H1 (cell line): Measurements from ENCODE around the gene LDLRAD3. TPM values are rescaled to one million over a fixed set of nuclear protein-coding genes. Genes with fewer than 3 reads are reported as not detected.

Experiments
- CTCF ChIA-PET: fragments of 300-600 bp; sonication (Branson Sonifier 250); formaldehyde crosslinking; loops from one replicate; lab custom pipeline; 2021; ENCODE audit not compliant: partially characterized antibody; lab: Charles Lee
- POLR2A ChIA-PET: fragments of 300-600 bp; sonication (Branson Sonifier 250); formaldehyde crosslinking; loops from one replicate; lab custom pipeline; 2021; ENCODE audit warnings: inconsistent platforms; ENCODE audit not compliant: partially characterized antibody; lab: Charles Lee
- DNase-seq, 2 experiments: peaks; one replicate each; pipeline versions ENCODE4 v3.0.0 to v3.0.0-alpha.2; 2010 to 2022; ENCODE audit warnings: low spot score in 2 of 2, low read depth in 1 of 2, mixed read lengths in 1 of 2
- FAIRE-seq: peaks from 2 replicates; lab custom pipeline; 2011; peaks lifted over from hg19 to GRCh38; lab: Jason Lieb, UNC
- H2AFZ ChIP-seq: 2 replicates; pipeline ENCODE4 v1.8.1; 2012; ENCODE audit warnings: low read length, inconsistent platforms
- H2AK5ac ChIP-seq: 2 replicates; pipeline ENCODE4 v1.6.1; 2013; ENCODE audit warnings: low read depth, low read length
- H2BK120ac ChIP-seq: replicated peaks from 2 replicates; pipeline ENCODE3; 2013; ENCODE audit warnings: low read depth, low read length, inconsistent platforms
- H2BK12ac ChIP-seq: 2 replicates; pipeline ENCODE4 v1.6.1; 2013; ENCODE audit warnings: low read depth, low read length
- H2BK15ac ChIP-seq: 2 replicates; pipeline ENCODE4 v1.6.1; 2013; ENCODE audit warnings: low read length
- H2BK20ac ChIP-seq: 2 replicates; pipeline ENCODE4 v1.6.1; 2013; ENCODE audit warnings: low read length
- H2BK5ac ChIP-seq: 2 replicates; pipeline ENCODE4 v1.6.1; 2013; ENCODE audit warnings: low read depth, low read length
- H3K14ac ChIP-seq: 2 replicates; pipeline ENCODE4 v1.6.1; 2013; ENCODE audit warnings: inconsistent platforms; ENCODE audit not compliant: insufficient read length
- H3K18ac ChIP-seq: 2 replicates; pipeline ENCODE4 v1.6.1; 2013; ENCODE audit warnings: low read length; ENCODE audit errors: extremely low read depth
- H3K23ac ChIP-seq: 2 replicates; pipeline ENCODE4 v1.6.1; 2013; ENCODE audit warnings: inconsistent platforms; ENCODE audit not compliant: insufficient read length
- H3K23me2 ChIP-seq: 2 replicates; pipeline ENCODE4 v1.6.1; 2013; ENCODE audit warnings: low read depth, low read length
- H3K27ac ChIP-seq: 2 replicates; pipeline ENCODE4 v1.6.1; 2011; ENCODE audit warnings: low read depth, low read length, inconsistent platforms
- H3K27me3 ChIP-seq, 4 experiments: replicated peaks in 1 of 4; 1 replicate in 1 of 4; 2 replicates in 3 of 4; pipeline versions ENCODE4 v1.6.1 to v1.8.1; 2011 to 2013; ENCODE audit warnings: low read length in 3 of 4, mild to moderate bottlenecking in 3 of 4, inconsistent platforms in 2 of 4, mixed read lengths in 2 of 4, moderate library complexity in 1 of 4; ENCODE audit not compliant: control insufficient read depth in 3 of 4, insufficient read depth in 3 of 4; ENCODE audit errors: extremely low read depth in 1 of 4
- H3K36me3 ChIP-seq, 4 experiments: 2 replicates each; pipeline versions ENCODE4 v1.6.1 to v1.8.1; 2011 to 2013; ENCODE audit warnings: mild to moderate bottlenecking in 4 of 4, low read length in 3 of 4, moderate library complexity in 2 of 4, control low read depth in 1 of 4, inconsistent platforms in 1 of 4; ENCODE audit not compliant: insufficient read depth in 4 of 4, control insufficient read depth in 2 of 4
- H3K4ac ChIP-seq: replicated peaks from 2 replicates; pipeline ENCODE3; 2013; ENCODE audit warnings: low read length, low read depth, mixed read lengths, inconsistent platforms; ENCODE audit not compliant: insufficient read length
- H3K4me1 ChIP-seq, 4 experiments: replicated peaks in 1 of 4; 1 replicate in 1 of 4; 2 replicates in 3 of 4; pipeline versions ENCODE4 v1.6.1 to v1.8.1; 2011 to 2013; ENCODE audit warnings: low read length in 3 of 4, inconsistent platforms in 2 of 4, mixed read lengths in 1 of 4; ENCODE audit not compliant: insufficient read depth in 4 of 4, control insufficient read depth in 3 of 4
- H3K4me2 ChIP-seq, 2 experiments: 2 replicates each; pipeline versions ENCODE4 v1.6.1 to v1.8.1; 2011 to 2013; ENCODE audit warnings: low read depth in 2 of 2, low read length in 2 of 2, control low read depth in 1 of 2, inconsistent platforms in 1 of 2, mild to moderate bottlenecking in 1 of 2; ENCODE audit not compliant: insufficient read depth in 1 of 2
- H3K4me3 ChIP-seq, 4 experiments: fragments of 200-600, 300-600 bp in 1 of 4; sonication (generic), shearing (Covaris generic), sonication (Bioruptor Twin) in 1 of 4; 2 replicates each; pipeline versions ENCODE4 v1.5.1 to v1.8.1; 2011 to 2016; ENCODE audit warnings: low read length in 4 of 4, low read depth in 3 of 4, control low read depth in 2 of 4, inconsistent platforms in 2 of 4, mild to moderate bottlenecking in 2 of 4, mixed read lengths in 1 of 4, moderate library complexity in 1 of 4; ENCODE audit not compliant: insufficient read depth in 2 of 4; ENCODE audit errors: extremely low read depth in 1 of 4
- H3K56ac ChIP-seq: replicated peaks from 2 replicates; pipeline ENCODE3; 2013; ENCODE audit warnings: low read depth, mild to moderate bottlenecking, mixed read lengths, low read length, inconsistent platforms; ENCODE audit not compliant: insufficient read length
- H3K79me1 ChIP-seq: 2 replicates; pipeline ENCODE4 v1.6.1; 2013; ENCODE audit warnings: low read depth, low read length, control low read depth
- H3K79me2 ChIP-seq, 2 experiments: 2 replicates each; pipeline versions ENCODE4 v1.6.1 to v1.8.1; 2012 to 2013; ENCODE audit warnings: low read length in 2 of 2, mild to moderate bottlenecking in 2 of 2, inconsistent platforms in 1 of 2; ENCODE audit not compliant: insufficient read depth in 2 of 2, control insufficient read depth in 1 of 2
- H3K9ac ChIP-seq, 4 experiments: replicated peaks in 1 of 4; 1 replicate in 1 of 4; 2 replicates in 3 of 4; pipeline versions ENCODE4 v1.6.1 to v1.8.1; 2011 to 2013; ENCODE audit warnings: low read depth in 3 of 4, low read length in 3 of 4, control low read depth in 2 of 4, mild to moderate bottlenecking in 2 of 4, moderate library complexity in 2 of 4, inconsistent platforms in 1 of 4; ENCODE audit errors: extremely low read depth in 1 of 4
- H3K9me3 ChIP-seq, 2 experiments: 2 replicates each; pipeline versions ENCODE4 v1.6.1 to v1.8.1; 2012 to 2013; ENCODE audit warnings: mild to moderate bottlenecking in 2 of 2, moderate library complexity in 2 of 2, control low read depth in 1 of 2, inconsistent platforms in 1 of 2, low read depth in 1 of 2, low read length in 1 of 2, mixed read lengths in 1 of 2; ENCODE audit not compliant: insufficient read depth in 2 of 2
- H4K20me1 ChIP-seq, 2 experiments: replicated peaks in 1 of 2; 2 replicates each; pipeline versions ENCODE3 to v1.8.1; 2011 to 2013; ENCODE audit warnings: inconsistent platforms in 2 of 2, low read length in 2 of 2, mild to moderate bottlenecking in 1 of 2; ENCODE audit not compliant: insufficient read depth in 2 of 2, control insufficient read depth in 1 of 2
- H4K5ac ChIP-seq: 2 replicates; pipeline ENCODE4 v1.6.1; 2013; ENCODE audit warnings: low read length, low read depth, mixed read lengths, inconsistent platforms; ENCODE audit not compliant: insufficient read length
- H4K8ac ChIP-seq: 2 replicates; pipeline ENCODE4 v1.8.0; 2013; ENCODE audit warnings: mild to moderate bottlenecking, moderate library complexity, low read length, inconsistent platforms; ENCODE audit not compliant: insufficient read depth; ENCODE audit errors: extremely low read depth
- H4K91ac ChIP-seq: replicated peaks from 2 replicates; pipeline ENCODE3; 2013; ENCODE audit warnings: low read length, mixed read lengths, inconsistent platforms; ENCODE audit not compliant: insufficient read length
- EP300 ChIP-seq, 2 experiments: IDR thresholded peaks; 1 replicate in 1 of 2; 2 replicates in 1 of 2; pipeline ENCODE4 v1.6.1; 2011 to 2012; ENCODE audit warnings: low read depth in 2 of 2, low read length in 2 of 2, mild to moderate bottlenecking in 2 of 2, borderline replicate concordance in 1 of 2, inconsistent platforms in 1 of 2, moderate library complexity in 1 of 2
- GABPA ChIP-seq: IDR thresholded peaks from 2 replicates; pipeline ENCODE4 v1.6.1; 2011; ENCODE audit warnings: mild to moderate bottlenecking, low read length, moderate library complexity, borderline replicate concordance; ENCODE audit not compliant: insufficient read depth
- GTF2F1 ChIP-seq: IDR thresholded peaks from 2 replicates; pipeline ENCODE4 v1.6.1; 2012; ENCODE audit warnings: low read depth, low read length, improper control_type of control experiment, borderline replicate concordance
- WGBS, 2 experiments: shearing (Covaris generic) in 1 of 2; methylation state at CpG; one replicate each; pipeline versions ENCODE4 v1.1.6 to v1.1.7; 2013 to 2015; ENCODE audit warnings: low lambda C conversion rate in 2 of 2, mixed read lengths in 2 of 2, inconsistent platforms in 1 of 2, low coverage in 1 of 2, missing lambda C conversion rate in 1 of 2; ENCODE audit not compliant: insufficient replicate concordance in 2 of 2, insufficient coverage in 1 of 2, insufficient read length in 1 of 2; ENCODE audit errors: extremely low coverage in 1 of 2, missing lambda C conversion rate in 1 of 2; 5-methylcytosine and 5-hydroxymethylcytosine counted together
- polyA plus RNA-seq, 7 experiments: library from polyadenylated mRNA; depleted of rRNA in 3 of 7; stranded (reverse) in 5 of 7; unstranded in 2 of 7; fragments of >200 nt in 5 of 7; fragments of 200-250 nt in 2 of 7; gene quantifications; 1 replicate in 5 of 7; 2 replicates in 1 of 7; 4 replicates in 1 of 7; pipeline versions ENCODE4 v1.2.1 to v1.2.3, GENCODE V29; 2011 to 2013; ENCODE audit warnings: missing spikeins in 2 of 7, mixed read lengths in 2 of 7
- total RNA-seq: library from RNA; stranded (reverse); fragmentation: NEBNext Ultra II Directional; extraction: Animal tissue kit (Norgen Biotek cat#: 25700); gene quantifications from 2 replicates; pipeline ENCODE4 v1.2.1, GENCODE V29; 2021

LDLRAD3 gene
- total and polyA plus RNA-seq, 2 of the 8 experiments (the other 6 are each of a cell fraction or from before 2014, with no cell fraction given): 18.6 to 22.8 TPM

DNA sequence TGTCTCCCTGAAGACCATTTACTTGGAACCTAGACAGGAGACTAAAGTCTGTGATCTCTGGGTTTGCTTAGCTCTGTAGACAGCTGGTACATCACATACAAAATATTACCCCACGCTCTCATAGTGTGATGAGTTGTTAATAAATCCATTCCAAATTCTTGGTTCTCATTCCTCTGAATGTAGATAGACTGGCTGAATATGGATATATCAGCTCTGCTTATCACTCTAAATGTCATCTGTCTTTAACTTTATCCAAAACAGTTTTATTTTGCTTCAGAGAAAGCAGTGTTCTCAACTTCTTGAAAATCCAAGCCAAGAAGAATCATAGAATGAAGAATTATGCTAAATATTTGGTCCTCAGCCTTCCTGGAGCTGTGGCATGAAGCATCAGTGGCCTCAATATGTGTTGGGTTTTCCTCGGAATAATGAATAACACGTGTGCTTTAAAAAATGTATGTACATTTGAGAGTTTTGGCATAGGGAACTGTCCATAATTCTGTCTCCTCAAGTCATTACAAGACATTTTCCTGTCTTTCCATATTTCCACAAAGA lies 10.5 kb upstream of the LDLRAD3 start:
- no peak overlapping the region for H3K27ac ChIP-seq
- no peak overlapping the region for H2BK120ac ChIP-seq
- no peak overlapping the region for H3K4ac ChIP-seq
- H3K9ac ChIP-seq: no peak overlapping the region
- no peak overlapping the region for H3K23ac ChIP-seq
- DNase-seq: no peak
- H3K14ac ChIP-seq: no peak overlapping the region
- H3K36me3 ChIP-seq: no peaks in the 10 kb centered on the region
- no peak overlapping the region for H4K5ac ChIP-seq
- H2BK12ac ChIP-seq: no peak overlapping the region
- FAIRE-seq: no peak
- H3K18ac ChIP-seq: no peak overlapping the region
- ChIA-PET POLR2A (interaction anchor here (0.7 to 1.1 kb wide), 2 partner anchors 10 to 449 kb away, joined by 3 to 6 read pairs; no protein-coding TSS in a partner anchor), CTCF (interaction anchor here (0.6 to 1.6 kb wide), 3 partner anchors 98 to 153 kb away, joined by 3 to 4 read pairs (median 3); no protein-coding TSS in a partner anchor)
- H2BK5ac ChIP-seq: no peak overlapping the region
- no peak overlapping the region for H3K4me2 ChIP-seq
- H4K91ac ChIP-seq: no peak overlapping the region
- H3K23me2 ChIP-seq: no peaks in the 10 kb centered on the region
- H3K9me3 ChIP-seq: no peaks in the 10 kb centered on the region
- H3K27me3 ChIP-seq: no peaks in the 10 kb centered on the region; a peak in 1 of 7 replicates
- peaks cover 0 to 3% (median 0%) of the 10 kb centered on the region in 4 experiments; a peak in 2 of 7 replicates for H3K4me1 ChIP-seq
- H2AFZ ChIP-seq: no peak overlapping the region
- no peaks in the 10 kb centered on the region for H3K79me2 ChIP-seq
- no peaks in the 10 kb centered on the region for H3K79me1 ChIP-seq
- H3K4me3 ChIP-seq: no peak overlapping the region
- H3K56ac ChIP-seq: no peak overlapping the region
- no peaks in the 10 kb centered on the region for H4K20me1 ChIP-seq
- no peak overlapping the region for H4K8ac ChIP-seq
- no peak overlapping the region for H2AK5ac ChIP-seq
- H2BK15ac ChIP-seq: no peak overlapping the region
- no peak overlapping the region for H2BK20ac ChIP-seq
- 93% methylated on average over 3 of the region's 3 CpGs; no CpG with 5 or more reads in 1 of the 2 experiments for WGBS, 2 experiments
- no peak for TF ChIP-seq EP300 (IDR thresholded peaks at IDR 0.05; ENCODE audit: borderline replicate concordance in 1 of 2, low read depth in 2 of 2, low read length in 2 of 2)
- no peak for TF ChIP-seq GTF2F1
- TF ChIP-seq GABPA: no peak
